Activated CD8-positive, alpha-beta memory T cell treated with anti-CD3 and anti-CD28 coated beads, Interleukin-2, amount 50 U/mL, for 24 hours (primary cell): ENCODE data around the gene MVB12B.
"Not testable (repeated sequence)": the region's sequence is repeated elsewhere in the genome, so short reads cannot be mapped to it uniquely, and the experiment has no call there.

Source experiments
- DNase-seq: peaks from one replicate; pipeline ENCODE4 v3.0.0-alpha.2; 2020; ENCODE audit errors: extremely low read depth

The MVB12B gene

GRCh38 chr9:126326228-126327005, at the start of gene MVB12B:
MVB12B (plus strand) TSS chr9:126326829; CDS start chr9:126326930, 101 bp downstream.
- no peak for DNase-seq

DNA sequence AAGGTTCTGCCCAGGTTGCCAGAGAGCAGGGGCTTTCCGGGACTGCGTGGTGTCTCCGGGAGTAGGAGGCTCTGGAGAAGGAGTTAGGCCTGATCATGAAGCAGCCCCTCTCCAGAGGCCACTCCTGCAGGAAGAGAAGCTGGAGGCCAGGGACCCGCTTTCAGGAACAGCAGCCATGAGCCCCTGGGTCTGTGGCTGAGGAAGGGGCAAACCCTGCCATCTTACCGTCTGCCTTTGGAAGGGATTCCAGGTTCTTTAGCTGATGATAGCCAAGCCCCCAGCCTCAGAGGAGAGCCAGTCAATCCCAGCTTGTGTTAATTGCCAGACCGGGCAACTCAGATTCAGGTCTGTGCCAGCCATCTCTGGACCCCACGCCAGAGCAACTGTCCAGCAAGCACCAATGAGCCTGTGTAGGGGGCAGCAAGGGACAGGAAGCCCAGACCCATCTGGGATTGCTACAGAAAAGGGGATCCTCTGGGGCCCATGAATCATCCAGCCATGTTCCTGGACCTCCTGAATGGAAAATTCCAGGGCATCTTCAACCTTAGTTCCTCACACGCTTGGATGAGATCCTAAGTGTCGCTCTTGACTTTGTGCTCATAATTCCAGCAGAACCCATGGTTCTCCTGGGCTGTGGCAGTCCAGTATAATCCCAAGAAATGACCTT, 42.7 kb upstream of the MVB12B start:
- no peak for DNase-seq

DNA sequence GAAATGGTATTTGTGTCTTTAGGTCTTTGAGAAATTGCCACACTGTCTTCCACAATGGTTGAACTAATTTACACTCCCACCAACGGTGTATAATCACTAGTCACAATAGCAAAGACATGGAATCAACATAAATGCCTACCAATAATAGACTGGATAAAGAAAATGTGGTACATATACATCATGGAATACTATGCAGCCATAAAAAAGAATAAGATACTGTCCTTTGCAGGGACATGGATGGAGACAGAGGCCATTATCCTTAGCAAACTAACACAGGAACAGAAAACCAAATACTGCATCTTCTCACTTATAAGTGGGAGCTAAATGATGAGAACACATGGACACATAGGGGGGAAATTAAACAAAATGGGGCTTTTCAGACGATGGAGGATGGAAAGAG, 41.0 kb upstream of the MVB12B start:
- DNase-seq: not testable (repeated sequence)

DNA sequence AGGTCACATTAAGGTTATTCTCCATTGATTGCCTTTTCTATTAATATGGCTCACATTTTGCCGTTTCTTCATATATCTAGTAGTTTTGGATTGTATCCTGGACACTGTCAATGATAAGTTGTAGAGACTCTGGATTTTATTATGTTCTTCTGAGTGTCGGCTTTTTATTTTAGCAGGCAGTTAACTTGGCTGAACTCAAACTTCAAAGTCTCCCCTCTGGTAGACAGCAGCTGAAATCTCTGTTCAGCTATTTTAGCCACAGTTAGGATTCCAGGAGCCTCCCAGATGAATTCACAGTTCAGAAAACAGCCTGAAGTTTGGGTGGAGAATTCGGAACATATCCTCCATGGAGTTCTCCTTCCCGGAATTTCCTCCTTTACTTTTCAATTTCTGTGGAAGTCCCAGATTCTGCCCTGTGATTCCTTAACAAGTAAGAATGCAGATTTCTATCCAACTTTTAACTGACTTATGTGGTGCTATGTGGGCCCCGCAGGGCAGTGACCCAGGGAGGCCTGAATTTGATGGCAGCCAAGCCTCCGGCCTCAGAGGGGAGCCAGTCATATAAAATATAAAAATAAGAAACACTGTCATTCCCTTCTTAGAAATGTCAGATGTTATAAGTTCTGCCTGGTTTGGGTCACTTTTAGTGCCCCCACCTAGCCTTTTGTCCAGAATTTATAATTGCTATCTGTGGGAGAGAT, 39.3 kb upstream of the MVB12B start:
- DNase-seq: no peak

DNA sequence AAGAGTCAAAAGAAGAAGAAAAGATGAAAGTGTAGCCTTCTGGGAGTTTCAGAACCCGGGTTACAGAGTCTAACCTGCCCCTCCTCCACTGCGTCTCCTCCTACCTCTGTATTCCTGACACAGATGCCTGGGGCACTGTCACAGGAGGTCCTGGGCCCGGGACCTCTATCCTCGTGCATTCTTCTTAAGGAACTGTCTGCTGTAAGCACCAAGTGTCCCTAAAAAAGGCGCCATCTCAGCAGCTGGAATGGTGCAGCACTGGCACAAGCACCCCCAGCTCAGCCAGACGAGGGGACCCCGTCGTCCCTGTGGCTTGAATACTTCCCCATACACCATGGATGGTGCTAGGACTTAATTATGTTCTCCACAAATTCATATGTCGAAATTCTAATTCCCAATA, 35.8 kb upstream of the MVB12B start:
- no peak for DNase-seq

DNA sequence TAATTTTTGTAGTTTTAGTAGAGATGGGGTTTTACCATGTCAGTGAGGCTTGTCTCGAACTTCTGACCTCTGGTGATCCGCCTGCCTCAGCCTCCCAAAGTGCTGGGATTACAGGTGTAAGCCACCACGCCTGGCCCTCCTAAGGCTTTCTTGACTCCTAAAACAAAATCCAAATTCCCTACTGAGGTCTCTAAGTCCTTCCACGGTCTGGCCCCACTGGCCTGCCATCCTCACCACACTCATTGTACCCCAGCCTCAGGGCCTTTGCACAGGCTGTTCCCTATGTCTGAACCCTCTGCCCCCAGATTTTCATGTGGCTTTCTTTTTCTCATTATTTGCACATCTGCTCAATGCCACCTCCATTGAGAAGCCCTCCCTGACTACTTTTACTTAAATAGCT, 34.7 kb upstream of the MVB12B start:
- no peak for DNase-seq

DNA sequence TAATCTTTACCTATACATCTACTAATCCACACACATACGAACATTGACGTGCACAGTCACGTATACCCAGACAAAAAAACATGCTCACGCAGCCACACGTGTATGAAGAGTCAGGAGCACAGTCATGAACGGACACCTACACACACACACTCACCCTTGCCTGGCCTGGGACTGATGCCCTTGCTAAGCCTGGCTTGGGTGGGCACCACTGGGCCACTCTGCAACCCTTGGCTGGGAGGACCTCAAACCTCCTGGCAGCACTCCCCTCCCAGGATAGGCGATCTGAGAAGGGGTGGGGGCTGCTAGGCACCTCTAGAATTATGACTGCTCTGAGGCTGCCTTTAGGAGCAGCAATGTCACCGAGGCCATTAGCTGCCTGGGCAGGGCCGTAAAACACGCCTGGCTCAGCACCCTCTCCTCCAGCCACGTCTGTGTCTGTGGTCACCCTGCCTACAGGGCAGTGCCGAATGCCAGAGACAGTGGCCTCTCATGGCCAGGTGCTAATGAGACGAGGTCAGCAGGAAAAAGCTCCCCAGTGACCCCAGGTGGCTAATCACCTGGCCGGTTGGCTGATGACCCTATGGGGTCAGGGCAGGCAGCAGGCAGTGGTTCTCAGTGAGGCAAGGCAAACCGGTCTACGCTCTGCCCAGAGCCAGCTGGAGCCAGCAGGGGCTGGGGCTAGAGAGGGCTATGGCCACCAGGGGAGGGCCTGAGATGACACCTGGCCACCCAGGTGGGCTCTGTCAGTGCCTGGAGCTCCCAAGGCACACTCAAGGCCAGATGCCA, 33.7 kb upstream of the MVB12B start:
- DNase-seq: no peak

DNA sequence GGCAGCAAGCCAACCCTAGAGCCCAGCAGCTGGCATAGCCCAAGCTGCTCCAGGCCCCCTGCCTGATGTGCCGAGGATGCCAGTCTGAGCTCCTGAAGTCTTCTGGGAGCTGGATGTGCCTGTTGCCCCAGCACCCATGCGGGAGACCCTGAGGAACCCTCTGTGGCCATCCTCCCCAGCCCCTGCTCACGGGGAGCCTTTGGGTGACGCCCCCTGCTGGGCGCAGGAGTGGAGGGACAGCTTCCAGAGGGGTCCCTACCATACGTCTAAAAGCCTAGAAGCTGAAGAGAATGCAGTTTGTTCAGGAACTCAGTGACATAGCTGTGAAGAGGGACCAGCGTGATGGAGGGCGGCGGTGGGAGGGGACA, 33.1 kb upstream of the MVB12B start:
- DNase-seq: no peak

- DNase-seq: no peak
Observed at GRCh38 chr9:126294331-126295081, 32.1 kb upstream of the MVB12B start.

DNA sequence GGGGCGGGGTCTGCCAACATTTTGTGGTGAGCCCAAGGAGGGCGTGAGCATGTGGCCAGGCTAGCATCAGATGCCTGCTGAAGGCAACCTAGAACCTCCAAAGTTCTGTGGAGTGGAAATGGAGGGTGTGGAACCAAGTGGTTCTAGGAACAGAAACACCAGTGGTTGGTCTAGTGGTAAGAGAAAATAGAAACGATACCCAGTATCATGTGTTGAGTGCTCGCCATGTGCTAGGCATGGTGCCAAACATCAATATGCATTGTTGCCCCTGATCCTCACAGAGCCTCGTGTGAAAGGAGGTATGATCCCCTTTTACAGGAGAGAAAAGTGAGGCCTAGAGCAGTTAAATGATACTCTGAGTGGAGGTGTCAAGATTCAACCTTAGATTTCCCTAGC, 31.5 kb upstream of the MVB12B start:
- no peak for DNase-seq

DNA sequence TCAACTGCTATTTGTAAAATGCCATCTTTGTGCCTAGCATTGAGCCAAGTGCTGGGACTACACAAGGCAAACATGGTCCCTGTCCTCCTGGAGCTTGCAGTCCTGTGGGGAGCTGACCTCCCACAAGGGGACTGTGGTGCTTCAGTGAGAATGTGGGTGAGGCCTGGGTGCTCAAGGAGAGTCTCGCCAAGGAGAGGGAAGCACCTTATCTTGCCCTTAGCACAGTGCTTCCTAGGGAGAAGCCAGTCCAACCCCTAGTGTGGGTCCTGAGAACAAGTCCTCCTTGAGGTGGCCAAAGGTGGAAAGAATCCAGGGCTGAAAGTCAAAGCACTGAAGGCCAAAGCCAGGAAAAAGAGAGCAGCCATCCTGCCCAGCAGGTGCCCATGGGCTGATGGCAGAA, 31.1 kb upstream of the MVB12B start:
- no peak for DNase-seq

DNA sequence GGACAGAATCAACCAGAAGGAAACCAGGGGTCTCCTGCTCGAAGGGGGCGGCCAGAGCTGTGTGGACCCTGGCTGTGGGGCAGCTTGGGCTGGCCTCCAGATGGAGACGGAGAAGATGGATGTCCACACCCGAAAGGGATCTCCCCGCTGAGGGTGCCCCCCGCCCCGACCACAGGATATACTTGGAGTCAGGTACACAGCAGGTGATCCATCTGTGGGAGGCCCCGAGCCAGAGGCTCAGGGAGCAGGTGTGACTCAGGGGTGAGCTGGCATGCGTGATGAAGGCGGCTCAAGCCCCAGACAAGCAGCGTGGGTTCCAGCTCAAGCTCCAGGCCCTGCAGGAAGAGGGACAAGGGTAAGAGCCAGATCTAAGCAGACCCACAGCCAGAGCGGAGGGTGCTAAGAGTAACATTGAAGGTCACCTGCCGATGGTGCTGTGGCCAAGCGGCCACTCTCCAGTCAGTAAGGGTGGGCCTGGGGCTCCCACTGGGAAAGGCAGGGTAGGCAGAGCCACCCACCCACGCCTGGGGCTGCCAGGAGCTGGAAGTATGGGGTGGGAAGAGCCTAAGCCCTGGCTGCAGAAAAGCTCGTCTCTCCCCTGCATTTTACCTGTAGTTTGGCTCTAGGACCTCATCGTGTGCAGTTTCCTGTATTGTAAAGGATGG, 30.6 kb upstream of the MVB12B start:
- no peak for DNase-seq

DNA sequence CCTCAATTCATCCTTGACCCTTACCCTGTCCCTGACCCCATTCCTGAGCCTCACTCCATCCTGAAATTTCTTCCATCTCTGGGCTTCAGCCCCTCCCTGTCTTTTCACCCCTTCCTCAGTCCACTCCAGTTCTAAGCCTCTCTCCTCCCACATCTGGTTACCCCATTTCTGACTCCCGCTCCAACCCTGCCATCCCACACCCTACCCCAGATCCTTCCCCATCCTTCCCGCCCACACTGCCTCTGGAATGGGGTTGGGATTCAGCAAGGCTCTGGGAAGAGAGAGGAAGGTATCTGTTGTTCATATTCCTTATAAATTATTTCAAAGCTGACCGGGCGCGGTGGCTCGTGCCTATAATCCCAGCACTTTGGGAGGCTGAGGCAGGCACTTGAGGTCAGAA, 29.9 kb upstream of the MVB12B start:
- DNase-seq: no peak

DNA sequence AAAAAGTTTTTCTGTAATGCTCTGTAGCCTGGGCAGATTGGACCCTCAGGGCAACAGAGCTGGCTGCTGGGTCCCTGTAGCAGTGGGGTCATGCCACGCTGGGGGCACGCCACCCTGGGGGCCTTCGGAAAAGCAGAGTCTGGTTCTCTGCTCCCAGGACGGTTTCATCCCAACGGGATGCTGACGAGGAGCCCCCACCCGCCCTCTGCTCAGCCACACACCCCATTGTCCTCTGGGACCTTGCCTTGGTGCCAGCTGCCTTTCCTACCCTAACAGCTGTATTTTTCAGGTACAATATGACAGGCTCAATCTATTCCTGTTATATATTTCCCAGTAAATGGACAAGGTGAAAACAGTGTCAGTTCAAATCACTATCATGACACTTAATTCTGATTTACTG, 29.0 kb upstream of the MVB12B start:
- no peak for DNase-seq

DNA sequence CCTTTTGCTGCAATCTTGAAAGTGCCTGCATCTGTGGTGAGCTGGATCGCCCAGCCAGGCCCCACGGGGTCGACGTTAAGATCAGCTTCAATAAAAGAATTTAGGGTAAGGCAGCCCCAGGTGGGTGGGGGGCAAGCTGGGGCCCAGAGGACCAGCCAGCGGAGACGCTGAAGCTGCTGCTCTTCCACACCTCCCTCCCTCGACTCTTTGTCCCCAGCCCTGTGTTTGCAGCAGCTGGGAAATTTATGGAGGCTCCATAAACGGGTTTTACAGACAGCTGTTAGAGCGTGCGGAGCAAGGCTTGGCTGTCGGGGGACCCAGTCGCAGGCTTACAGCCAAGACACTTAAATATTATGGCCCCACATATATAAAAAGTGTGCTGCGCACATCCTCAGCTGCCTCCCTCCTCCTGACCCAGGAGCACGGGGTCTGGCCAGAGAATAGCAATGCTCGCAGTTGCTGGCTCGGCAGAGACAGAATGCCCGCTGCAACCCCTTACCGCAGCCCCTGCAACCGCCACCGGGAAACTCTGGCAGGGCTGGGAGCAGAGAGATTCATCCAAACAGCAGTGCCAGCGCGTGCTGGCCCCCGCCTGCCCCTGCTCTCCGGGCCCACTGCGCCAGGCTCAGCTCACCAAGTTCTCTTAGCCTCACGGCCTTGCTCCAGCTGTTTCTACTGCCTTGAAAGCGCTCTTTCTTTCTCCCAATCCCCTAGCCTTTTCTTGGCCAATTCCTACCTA, 28.4 kb upstream of the MVB12B start:
- DNase-seq: no peak

- DNase-seq: no peak
Observed at GRCh38 chr9:126299706-126300276, 26.8 kb upstream of the MVB12B start.

DNA sequence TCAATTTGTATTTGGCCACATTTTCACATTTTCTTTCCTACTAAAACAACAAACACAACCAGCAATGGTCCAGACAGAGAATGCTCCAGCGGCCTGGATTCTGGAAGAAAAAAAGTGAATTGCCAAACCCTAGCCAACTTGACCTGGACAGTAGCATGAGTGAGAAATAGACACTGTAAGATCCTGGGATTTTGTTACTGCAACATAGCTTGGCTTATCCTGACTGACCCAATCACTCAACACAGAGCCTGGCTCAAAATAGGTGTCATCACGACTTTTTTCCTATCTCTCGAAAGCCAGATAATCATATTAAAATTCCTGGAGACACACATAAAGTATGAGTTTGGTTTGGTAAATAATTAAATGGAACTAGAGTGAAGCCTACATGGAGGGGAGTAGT, 25.4 kb upstream of the MVB12B start:
- no peak for DNase-seq

GRCh38 chr9:126301985-126302603, 24.5 kb upstream of the MVB12B start:
- DNase-seq: no peak

DNA sequence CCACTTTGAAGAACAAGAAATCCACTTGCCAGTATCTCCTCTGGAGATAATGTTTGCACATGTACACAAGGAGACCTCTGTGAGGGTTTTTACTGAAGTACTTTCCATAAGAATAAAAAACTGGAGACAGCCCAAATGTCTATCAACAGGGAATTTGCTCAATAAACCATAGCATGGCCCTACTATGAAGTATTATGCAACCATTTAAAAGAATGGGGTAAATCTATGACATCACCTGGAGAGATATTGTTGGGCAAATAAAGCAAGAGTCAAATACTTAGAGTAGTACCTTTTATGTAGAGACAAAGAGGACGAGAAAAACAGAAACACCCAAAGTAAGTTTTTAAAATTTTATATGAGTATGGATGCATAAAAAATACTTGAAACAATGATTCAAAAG, 23.9 kb upstream of the MVB12B start:
- DNase-seq: no peak
